Measurements from ENCODE around the gene MBD5. TPM values are rescaled to one million over a fixed set of nuclear protein-coding genes. Genes with fewer than 3 reads are reported as not detected.

The MBD5 gene
- total and polyA plus RNA-seq, 8 donors, result 3.2 to 173 (median 26.5) TPM

GRCh38 chr2:148517296-148517695 is 496.4 kb downstream of the MBD5 start:
- no peaks in the 10 kb centered on the region for H3K27me3 ChIP-seq
- intact Hi-C loops (cut with DNase I; ENCODE audit: low total_unique reads), result loop anchor here (10.0 kb wide), 1 partner anchor 572 kb away; no protein-coding TSS in a partner anchor
- H3K4me3 ChIP-seq, result no peak overlapping the region
- WGBS, 5 donors, result 91 to 98% (median 95%) methylated on average over 2 of the region's 2 CpGs
- H3K4me1 ChIP-seq, result peaks cover 0 to 7% (median 0%) of the 10 kb centered on the region in 4 donors
- no peak for DNase-seq
- H3K36me3 ChIP-seq, result peaks cover 0 to 16% (median 3%) of the 10 kb centered on the region in 4 donors
- no peak for TF ChIP-seq EP300 (IDR thresholded peaks at IDR 0.05)
- no peak for TF ChIP-seq POLR2A (IDR thresholded peaks at IDR 0.05)
- no peak for TF ChIP-seq CTCF (IDR thresholded peaks at IDR 0.05)
- TF ChIP-seq POLR2AphosphoS5 (IDR thresholded peaks at IDR 0.05), result no peak
- H3K9me3 ChIP-seq, result no peaks in the 10 kb centered on the region
- H3K27ac ChIP-seq, result no peak overlapping the region

- no peak overlapping the region for H3K4me3 ChIP-seq
- no peak overlapping the region for H3K27ac ChIP-seq
- H3K27me3 ChIP-seq, result no peaks in the 10 kb centered on the region
- DNase-seq, result no peak
- peaks cover 0 to 11% (median under 1%) of the 10 kb centered on the region in 4 donors for H3K36me3 ChIP-seq
- intact Hi-C loops (cut with DNase I; ENCODE audit: low total_unique reads), result loop anchor here (10.0 kb wide), 1 partner anchor 573 kb away; no protein-coding TSS in a partner anchor
- WGBS, 5 donors, result 95 to 99% (median 97%) methylated on average over 5 of the region's 5 CpGs
- H3K4me1 ChIP-seq, result peaks cover 0 to 7% (median 0%) of the 10 kb centered on the region in 4 donors
- TF ChIP-seq POLR2A (IDR thresholded peaks at IDR 0.05) (no peak), POLR2AphosphoS5 (IDR thresholded peaks at IDR 0.05) (no peak), EP300 (IDR thresholded peaks at IDR 0.05) (no peak), CTCF (IDR thresholded peaks at IDR 0.05) (no peak)
- no peaks in the 10 kb centered on the region for H3K9me3 ChIP-seq
Measured at GRCh38 chr2:148517822-148518221, 496.9 kb downstream of the MBD5 start.

GRCh38 chr2:148519013-148519412 is 498.1 kb downstream of the MBD5 start:
- DNase-seq, result no peak
- peaks cover 0 to 9% (median 0%) of the 10 kb centered on the region in 4 donors for H3K36me3 ChIP-seq
- intact Hi-C loops (cut with DNase I; ENCODE audit: low total_unique reads), result loop anchor here (10.0 kb wide), 1 partner anchor 574 kb away; no protein-coding TSS in a partner anchor
- H3K4me1 ChIP-seq, result peaks cover 0 to 7% (median 0%) of the 10 kb centered on the region in 4 donors
- no peak for TF ChIP-seq POLR2A (IDR thresholded peaks at IDR 0.05)
- no peak for TF ChIP-seq CTCF (IDR thresholded peaks at IDR 0.05)
- TF ChIP-seq POLR2AphosphoS5 (IDR thresholded peaks at IDR 0.05), result no peak
- TF ChIP-seq EP300 (IDR thresholded peaks at IDR 0.05), result no peak
- H3K4me3 ChIP-seq, result no peak overlapping the region
- H3K27ac ChIP-seq, result no peak overlapping the region
- H3K9me3 ChIP-seq, result no peaks in the 10 kb centered on the region
- H3K27me3 ChIP-seq, result no peaks in the 10 kb centered on the region
- 89 to 97% (median 93%) methylated on average over 7 of the region's 7 CpGs for WGBS, 5 donors

GRCh38 chr2:148521181-148521580 is 500.3 kb downstream of the MBD5 start:
- no peak for DNase-seq
- Histone ChIP-seq H3K4me3 (no peak overlapping the region), H3K36me3 (peaks cover 0 to 4% (median 0%) of the 10 kb centered on the region in 4 donors), H3K9me3 (no peaks in the 10 kb centered on the region), H3K27ac (no peak overlapping the region), H3K27me3 (no peaks in the 10 kb centered on the region), H3K4me1 (peaks cover 0 to 3% (median 0%) of the 10 kb centered on the region in 4 donors)
- WGBS, 5 donors, result 60 to 81% (median 71%) methylated on average over 1 of the region's 1 CpG
- no peak for TF ChIP-seq CTCF (IDR thresholded peaks at IDR 0.05)
- no peak for TF ChIP-seq EP300 (IDR thresholded peaks at IDR 0.05)
- TF ChIP-seq POLR2AphosphoS5 (IDR thresholded peaks at IDR 0.05), result no peak
- TF ChIP-seq POLR2A (IDR thresholded peaks at IDR 0.05), result no peak
- intact Hi-C loops (cut with DNase I; ENCODE audit: low total_unique reads), result no loop called here

Measured in stomach (tissue), 9 donors.